HCT116 (cell line): ENCODE data around the gene HERC3. TPM values are rescaled to one million over a fixed set of nuclear protein-coding genes. Genes with fewer than 3 reads are reported as not detected.

Experiments
- ATAC-seq: fragments of 200-7000 bp; cut with Tn5 transposase; 2 replicates; pipeline ENCODE4 v1.9.1; 2020; ENCODE audit warnings: mild to moderate bottlenecking, moderate library complexity
- BruUV-seq: library from RNA; stranded (reverse); fragments of 400-500 nt; replicated peaks from 2 replicates; lab custom pipeline; 2021; lab: Mats Ljungman, UMichigan
- CTCF ChIA-PET: fragments of 300-600 bp; sonication (Branson Sonifier 250); formaldehyde crosslinking; loops from one replicate; lab custom pipeline; 2021; ENCODE audit warnings: antibody characterized with exemption; lab: Charles Lee
- POLR2A ChIA-PET: fragments of 300-600, 350-600 bp; sonication (Branson Sonifier 250); formaldehyde crosslinking; loops from one replicate; lab custom pipeline; 2021; ENCODE audit warnings: antibody characterized with exemption; lab: Charles Lee
- RAD21 ChIA-PET, 2 experiments: fragments of 300-600 bp; sonication (Branson Sonifier 250); formaldehyde crosslinking; loops; one replicate each; lab custom pipeline; 2023; ENCODE audit warnings: low total read pairs in 2 of 2; ENCODE audit not compliant: uncharacterized antibody in 2 of 2, unreplicated experiment in 2 of 2, low non-redundant PET in 1 of 2; lab: Charles Lee
- DNase-seq: peaks from one replicate; pipeline ENCODE4 v3.0.0-alpha.2; 2010; ENCODE audit warnings: low read depth, low spot score
- H2AFZ ChIP-seq: fragments of 200-600 bp; shearing (Covaris generic), sonication (generic); 2 replicates; pipeline ENCODE4 v1.6.1; 2017; ENCODE audit warnings: low read depth, mixed run types, mixed read lengths, antibody characterized with exemption, low read length; ENCODE audit not compliant: poor library complexity, severe bottlenecking
- H3K27ac ChIP-seq: 2 replicates; pipeline ENCODE4 v1.5.1; 2012; ENCODE audit warnings: low read depth, low read length
- H3K27me3 ChIP-seq: fragments of 200-600 bp; sonication (generic); 2 replicates; pipeline ENCODE4 v1.6.1; 2016; ENCODE audit warnings: mixed run types, low read length, mixed read lengths; ENCODE audit not compliant: insufficient read depth
- H3K36me3 ChIP-seq, 2 experiments: fragments of 200-500 bp in 1 of 2; fragments of 200-600 bp in 1 of 2; sonication (Bioruptor generic) in 1 of 2; sonication (generic) in 1 of 2; 2 replicates each; pipeline versions ENCODE4 v1.5.1 to v1.6.1; 2014 to 2016; ENCODE audit warnings: low read length in 2 of 2, inconsistent platforms in 1 of 2, mixed read lengths in 1 of 2, mixed run types in 1 of 2; ENCODE audit not compliant: insufficient read depth in 2 of 2, control insufficient read depth in 1 of 2
- H3K4me1 ChIP-seq, 2 experiments: fragments of 200-600 bp in 1 of 2; sonication (generic) in 1 of 2; 2 replicates each; pipeline versions ENCODE4 v1.5.1 to v1.6.1; 2012 to 2017; ENCODE audit warnings: low read length in 2 of 2, inconsistent platforms in 1 of 2, mild to moderate bottlenecking in 1 of 2, mixed read lengths in 1 of 2, mixed run types in 1 of 2, moderate library complexity in 1 of 2; ENCODE audit not compliant: insufficient read depth in 2 of 2, control insufficient read depth in 1 of 2
- H3K4me2 ChIP-seq: fragments of 200-600 bp; sonication (generic); 2 replicates; pipeline ENCODE4 v1.6.1; 2017; ENCODE audit warnings: mixed run types, low read length, mixed read lengths
- H3K4me3 ChIP-seq, 2 experiments: fragments of 200-600 bp in 1 of 2; sonication (generic) in 1 of 2; replicated peaks in 1 of 2; 2 replicates each; pipeline ENCODE4 v1.5.1; 2011 to 2016; ENCODE audit warnings: low read length in 2 of 2, control low read depth in 1 of 2, low read depth in 1 of 2, mild to moderate bottlenecking in 1 of 2, mixed read lengths in 1 of 2, mixed run types in 1 of 2
- H3K79me2 ChIP-seq: fragments of 200-600 bp; sonication (generic); 2 replicates; pipeline ENCODE4 v1.6.1; 2017; ENCODE audit warnings: mild to moderate bottlenecking, mixed run types, low read length, moderate library complexity, mixed read lengths; ENCODE audit not compliant: insufficient read depth
- H3K9ac ChIP-seq: fragments of 200-600 bp; sonication (generic); 2 replicates; pipeline ENCODE4 v1.6.1; 2016; ENCODE audit warnings: low read length, mixed read lengths
- H3K9me2 ChIP-seq: fragments of 200-600 bp; sonication (generic), shearing (Covaris generic); 2 replicates; pipeline ENCODE4 v1.6.1; 2017; ENCODE audit warnings: mixed run types, mild to moderate bottlenecking, moderate library complexity; ENCODE audit not compliant: insufficient read depth
- H3K9me3 ChIP-seq, 2 experiments: fragments of 200-500 bp in 1 of 2; fragments of 200-600 bp in 1 of 2; sonication (Bioruptor generic) in 1 of 2; sonication (generic) in 1 of 2; 2 replicates each; pipeline ENCODE4 v1.6.1; 2014 to 2017; ENCODE audit warnings: low read length in 2 of 2, mixed read lengths in 2 of 2, inconsistent platforms in 1 of 2, low read depth in 1 of 2, mild to moderate bottlenecking in 1 of 2, mixed run types in 1 of 2, moderate library complexity in 1 of 2; ENCODE audit not compliant: control insufficient read depth in 1 of 2, insufficient read depth in 1 of 2
- H4K20me1 ChIP-seq: fragments of 200-600 bp; sonication (generic), shearing (Covaris generic); 2 replicates; pipeline ENCODE4 v1.6.1; 2017; ENCODE audit warnings: mixed run types, mild to moderate bottlenecking, moderate library complexity; ENCODE audit not compliant: insufficient read depth
- ATF3 ChIP-seq: IDR thresholded peaks from 2 replicates; pipeline ENCODE4 v1.6.1; 2012
- EGR1 ChIP-seq: IDR thresholded peaks from 2 replicates; pipeline ENCODE4 v1.6.1; 2012; ENCODE audit warnings: low read depth
- ELF1 ChIP-seq: IDR thresholded peaks from 2 replicates; pipeline ENCODE4 v1.6.1; 2012; ENCODE audit warnings: low read depth, borderline replicate concordance
- EZH2phosphoT487 ChIP-seq: fragments of 200-600 bp; IDR thresholded peaks from 2 replicates; pipeline ENCODE4 v1.6.1; 2018; ENCODE audit warnings: antibody characterized with exemption, borderline replicate concordance
- FOSL1 ChIP-seq: IDR thresholded peaks from 2 replicates; pipeline ENCODE4 v1.6.1; 2012; ENCODE audit warnings: low read depth
- JUND ChIP-seq: IDR thresholded peaks from 2 replicates; pipeline ENCODE4 v1.6.1; 2012
- MAX ChIP-seq: IDR thresholded peaks from 2 replicates; pipeline ENCODE4 v1.6.1; 2012
- POLR2AphosphoS5 ChIP-seq: IDR thresholded peaks from 2 replicates; pipeline ENCODE4 v1.6.1; 2011; ENCODE audit warnings: mild to moderate bottlenecking, low read depth, low read length, moderate library complexity
- RAD21 ChIP-seq: IDR thresholded peaks from 2 replicates; pipeline ENCODE4 v1.6.1; 2012; ENCODE audit warnings: low read depth, mild to moderate bottlenecking
- SIN3A ChIP-seq: IDR thresholded peaks from 2 replicates; pipeline ENCODE4 v1.6.1; 2012; ENCODE audit warnings: low read depth
- SP1 ChIP-seq: IDR thresholded peaks from 2 replicates; pipeline ENCODE4 v1.6.1; 2012; ENCODE audit warnings: low read depth
- YY1 ChIP-seq: IDR thresholded peaks from 2 replicates; pipeline ENCODE4 v1.6.1; 2011; ENCODE audit warnings: low read length, low read depth, moderate library complexity, mild to moderate bottlenecking; ENCODE audit not compliant: insufficient replicate concordance; ENCODE audit errors: extremely low read depth
- ZBTB33 ChIP-seq: IDR thresholded peaks from 2 replicates; pipeline ENCODE4 v1.6.1; 2011; ENCODE audit warnings: mild to moderate bottlenecking, low read length, moderate library complexity; ENCODE audit not compliant: insufficient replicate concordance; ENCODE audit errors: extremely low read depth
- ZFX ChIP-seq: fragments of 450-650 bp; IDR thresholded peaks from 2 replicates; pipeline ENCODE4 v1.6.1; 2017
- ZNF274 ChIP-seq: fragments of 200-500 bp; sonication (Bioruptor generic); IDR thresholded peaks from 2 replicates; pipeline ENCODE4 v1.6.1; 2014; ENCODE audit warnings: mild to moderate bottlenecking, low read depth, low read length, inconsistent platforms
- intact Hi-C: fragments of 100-400 bp; cut with micrococcal nuclease; formaldehyde crosslinking; loops from 2 replicates; pipeline ENCODE4 v1.10.0; 2022
- total RNA-seq: library from RNA; stranded (reverse); gene quantifications from one replicate; pipeline ENCODE4 v1.2.1, GENCODE V29; 2021; ENCODE audit not compliant: unreplicated experiment

HERC3 gene
- total RNA-seq, 1 experiment from 2014 or later, result 10.8 TPM

- RAD21 ChIA-PET, result no interaction called here
- POLR2A ChIA-PET, result no interaction called here
- Histone ChIP-seq H4K20me1 (no peaks in the 10 kb centered on the region), H3K79me2 (no peaks in the 10 kb centered on the region), H3K9me3 (no peaks in the 10 kb centered on the region), H3K9ac (no peak overlapping the region), H3K4me2 (no peak overlapping the region), H3K27ac (no peak overlapping the region), H3K27me3 (no peaks in the 10 kb centered on the region), H3K36me3 (no peaks in the 10 kb centered on the region), H3K9me2 (no peaks in the 10 kb centered on the region), H3K4me3 (no peak overlapping the region), H2AFZ (no peak overlapping the region), H3K4me1 (no peaks in the 10 kb centered on the region)
- no peak for DNase-seq
- ATAC-seq, result no peak
- TF ChIP-seq ZNF274, result no peak
- TF ChIP-seq MAX, result no peak
- TF ChIP-seq SIN3A, result no peak
- TF ChIP-seq SP1, result no peak
- no peak for TF ChIP-seq ZFX
- no peak for TF ChIP-seq ATF3
- TF ChIP-seq RAD21, result no peak
- intact Hi-C loops, result no loop called here
- CTCF ChIA-PET, result no interaction called here
- no TSS peak for BruUV-seq
These were observed 8.0 kb downstream of the HERC3 start for GRCh38 chr4:88600176-88600838.

- intact Hi-C loops, result no loop called here
- Histone ChIP-seq H3K79me2 (no peaks in the 10 kb centered on the region), H4K20me1 (no peaks in the 10 kb centered on the region), H3K27ac (no peak overlapping the region), H3K4me1 (peaks cover 0 to 5% of the 10 kb centered on the region in 2 experiments; a peak in 1 of 4 replicates), H3K4me3 (no peak overlapping the region), H3K9me3 (no peaks in the 10 kb centered on the region), H3K4me2 (no peak overlapping the region), H2AFZ (no peak overlapping the region), H3K36me3 (no peaks in the 10 kb centered on the region), H3K9me2 (no peaks in the 10 kb centered on the region; the same call in 1 of the 2 replicates), H3K27me3 (no peaks in the 10 kb centered on the region), H3K9ac (no peak overlapping the region)
- ChIA-PET POLR2A (no interaction called here), RAD21 (no interaction called here), CTCF (no interaction called here)
- BruUV-seq, result no TSS peak
- ATAC-seq (no peak), DNase-seq (no peak)
- TF ChIP-seq FOSL1 (no peak), JUND (no peak), EGR1 (no peak), YY1 (no peak), MAX (no peak), EZH2phosphoT487 (no peak), ELF1 (no peak), POLR2AphosphoS5 (no peak), ZBTB33 (no peak), RAD21 (no peak), SP1 (no peak), ZNF274 (no peak)
These were observed 12.8 kb downstream of the HERC3 start for GRCh38 chr4:88604978-88605678.
